Ishikawa (cell line): ENCODE data around the gene CHCHD6.

Experiments
- CEBPB ChIP-seq: IDR thresholded peaks from 2 replicates; pipeline ENCODE4 v1.6.1; 2012
- CREB1 ChIP-seq: IDR thresholded peaks from 2 replicates; pipeline ENCODE4 v1.6.1; 2012; ENCODE audit warnings: low read depth
- EGR1 ChIP-seq: IDR thresholded peaks from 2 replicates; pipeline ENCODE4 v1.6.1; 2012
- EP300 ChIP-seq: IDR thresholded peaks from 2 replicates; pipeline ENCODE4 v1.6.1; 2012; ENCODE audit warnings: borderline replicate concordance
- FOXM1 ChIP-seq: IDR thresholded peaks from 2 replicates; pipeline ENCODE4 v1.6.1; 2012; ENCODE audit warnings: low read depth, borderline replicate concordance
- MAX ChIP-seq: IDR thresholded peaks from 2 replicates; pipeline ENCODE4 v1.6.1; 2012
- NFIC ChIP-seq: IDR thresholded peaks from 2 replicates; pipeline ENCODE4 v1.6.1; 2012
- RAD21 ChIP-seq: IDR thresholded peaks from 2 replicates; pipeline ENCODE4 v1.6.1; 2012; ENCODE audit warnings: low read depth
- REST ChIP-seq: IDR thresholded peaks from 2 replicates; pipeline ENCODE4 v1.6.1; 2012; ENCODE audit warnings: low read depth, mild to moderate bottlenecking
- TAF1 ChIP-seq: IDR thresholded peaks from 2 replicates; pipeline ENCODE4 v1.6.1; 2012; ENCODE audit warnings: low read depth, mild to moderate bottlenecking
- TCF12 ChIP-seq: IDR thresholded peaks from 2 replicates; pipeline ENCODE4 v1.6.1; 2012; ENCODE audit warnings: low read depth
- TEAD4 ChIP-seq: IDR thresholded peaks from 2 replicates; pipeline ENCODE4 v1.6.1; 2012
- YY1 ChIP-seq: IDR thresholded peaks from 2 replicates; pipeline ENCODE4 v1.6.1; 2012; ENCODE audit warnings: low read depth
- ZBTB7A ChIP-seq: IDR thresholded peaks from 2 replicates; pipeline ENCODE4 v1.6.1; 2012; ENCODE audit warnings: low read depth
- TF ChIP-seq, protein P1 (sequence below): IDR thresholded peaks from 2 replicates; pipeline ENCODE4 v1.6.1; 2012

CHCHD6 gene

GRCh38 chr3:126834596-126835471 lies 130.8 kb downstream of the CHCHD6 start:
- no peak for TF ChIP-seq ZBTB7A

- no peak for TF ChIP-seq FOXM1
- no peak for TF ChIP-seq TAF1
- no peak for TF ChIP-seq TCF12
- no peak for TF ChIP-seq ZBTB7A
- no peak for TF ChIP-seq CREB1
- TF ChIP-seq MAX, result no peak
- TF ChIP-seq REST, result no peak
- TF ChIP-seq CEBPB, result no peak
Observed at GRCh38 chr3:126835472-126836219, 131.6 kb downstream of the CHCHD6 start.

GRCh38 chr3:126836220-126836860 lies 132.3 kb downstream of the CHCHD6 start:
- TF ChIP-seq TEAD4 (no peak), TCF12 (no peak), YY1 (no peak)
- TF ChIP-seq, protein P1, sequence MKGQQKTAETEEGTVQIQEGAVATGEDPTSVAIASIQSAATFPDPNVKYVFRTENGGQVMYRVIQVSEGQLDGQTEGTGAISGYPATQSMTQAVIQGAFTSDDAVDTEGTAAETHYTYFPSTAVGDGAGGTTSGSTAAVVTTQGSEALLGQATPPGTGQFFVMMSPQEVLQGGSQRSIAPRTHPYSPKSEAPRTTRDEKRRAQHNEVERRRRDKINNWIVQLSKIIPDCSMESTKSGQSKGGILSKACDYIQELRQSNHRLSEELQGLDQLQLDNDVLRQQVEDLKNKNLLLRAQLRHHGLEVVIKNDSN, result no peak

- TF ChIP-seq TCF12 (no peak), NFIC (no peak), YY1 (no peak), ZBTB7A (no peak), EP300 (no peak), REST (no peak), TAF1 (no peak), EGR1 (no peak)
Observed at GRCh38 chr3:126837773-126838172, 133.7 kb downstream of the CHCHD6 start.

GRCh38 chr3:126845920-126846715 lies 142.1 kb downstream of the CHCHD6 start:
- TF ChIP-seq NFIC (no peak), TAF1 (no peak), RAD21 (no peak), REST (no peak), TCF12 (no peak), CEBPB (no peak), CREB1 (no peak), EGR1 (no peak), YY1 (no peak), EP300 (no peak), FOXM1 (no peak), TEAD4 (no peak), ZBTB7A (no peak), MAX (no peak)
- TF ChIP-seq, protein P1, result no peak
